GM19023 (cell line): ENCODE data around the gene STAG1.
A peak's percentile ranks its signal among the peaks of the same experiment; 100 is the strongest.
"Not testable (repeated sequence)": the region's sequence is repeated elsewhere in the genome, so short reads cannot be mapped to it uniquely, and the experiment has no call there.

ENCODE experiments used
- ATAC-seq: cut with Tn5 transposase; IDR thresholded peaks from one replicate; pipeline ENCODE4 v1.9.1; 2021; ENCODE audit warnings: mild to moderate bottlenecking, moderate library complexity; ENCODE audit not compliant: unreplicated experiment

The STAG1 gene

DNA sequence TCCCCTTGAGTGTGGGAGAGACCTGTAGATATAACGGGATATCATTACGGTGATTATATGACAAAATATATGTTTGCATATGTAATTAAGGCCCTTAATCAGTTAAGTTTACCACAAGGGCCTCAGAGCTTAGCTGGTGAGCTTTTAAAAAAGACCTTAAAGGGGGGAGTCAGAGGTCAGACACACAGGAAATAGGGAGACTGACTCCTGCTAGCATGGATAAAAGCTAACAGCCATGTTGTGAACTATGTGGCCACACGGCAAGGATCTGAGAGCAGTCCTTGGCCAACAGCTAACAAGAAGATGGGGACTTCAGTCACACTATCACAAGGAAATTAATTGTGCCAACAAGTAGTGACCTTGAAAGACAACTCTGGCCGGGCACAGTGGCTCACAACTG, 3.1 kb downstream of the STAG1 start:
- ATAC-seq = no peak

DNA sequence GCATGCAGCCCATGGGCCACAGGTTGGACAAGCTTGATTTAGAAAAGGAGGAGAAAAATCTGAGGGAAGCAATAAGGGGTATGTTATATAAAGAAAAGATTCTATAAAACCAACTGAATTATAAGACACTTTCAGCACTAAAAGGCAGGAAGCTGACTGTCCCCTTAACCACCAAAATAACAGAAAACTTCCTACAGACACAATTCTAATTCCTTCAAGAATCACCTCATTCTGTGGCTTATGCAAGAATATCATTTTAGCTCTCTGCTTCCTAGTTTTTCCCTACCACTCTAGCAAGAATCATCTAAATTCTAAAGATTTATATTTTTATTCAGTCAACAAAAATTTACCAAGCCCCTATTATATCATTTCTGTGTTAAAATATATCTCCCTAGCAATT, 6.3 kb downstream of the STAG1 start:
- ATAC-seq = no peak

DNA sequence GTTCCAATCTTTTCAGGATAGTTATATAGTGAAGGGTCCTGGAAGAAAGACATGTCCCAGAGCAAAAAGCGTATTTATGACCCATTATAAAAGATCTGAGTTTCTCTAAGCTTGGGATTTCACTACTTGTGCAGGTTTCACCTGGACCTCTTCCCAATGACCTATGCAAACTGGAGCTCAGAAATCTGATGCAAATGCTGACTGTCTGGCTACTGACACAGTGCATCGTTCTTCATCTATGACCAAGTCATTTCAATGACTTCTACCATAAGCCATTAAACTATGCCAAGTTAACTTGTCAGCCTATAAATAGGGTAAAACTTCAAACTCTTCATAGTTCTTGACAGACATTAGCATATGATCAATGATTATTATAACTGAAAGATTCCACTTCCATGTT, 11.1 kb downstream of the STAG1 start:
- ATAC-seq = no peak

DNA sequence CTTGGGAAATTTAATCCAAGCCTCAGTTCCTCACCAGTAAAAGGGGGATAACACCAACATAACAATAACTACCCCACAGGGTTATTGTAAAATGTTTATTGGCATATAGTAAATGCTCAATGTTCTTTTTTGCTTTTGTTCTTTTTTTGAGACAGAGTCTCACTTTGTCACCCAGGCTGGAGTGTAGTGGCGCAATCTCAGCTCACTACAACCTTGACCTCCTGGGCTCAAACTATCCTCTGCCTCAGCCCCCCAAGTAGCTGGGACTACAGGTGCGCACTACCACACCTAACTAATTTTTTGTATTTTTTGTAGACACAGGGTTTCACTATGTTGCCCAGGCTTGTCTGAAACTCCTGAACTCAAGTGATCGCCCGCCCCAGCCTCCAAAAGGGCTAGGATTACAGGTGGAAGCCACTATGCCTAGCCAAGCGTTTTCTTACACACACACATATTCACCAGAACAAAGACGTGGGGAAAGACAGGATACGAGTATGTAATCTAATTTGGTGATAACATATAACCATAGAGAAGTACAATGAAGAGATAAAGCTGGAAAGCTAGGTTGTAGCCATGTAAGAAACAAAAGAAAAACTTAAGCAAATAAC, 11.7 kb downstream of the STAG1 start:
- ATAC-seq = no peak

DNA sequence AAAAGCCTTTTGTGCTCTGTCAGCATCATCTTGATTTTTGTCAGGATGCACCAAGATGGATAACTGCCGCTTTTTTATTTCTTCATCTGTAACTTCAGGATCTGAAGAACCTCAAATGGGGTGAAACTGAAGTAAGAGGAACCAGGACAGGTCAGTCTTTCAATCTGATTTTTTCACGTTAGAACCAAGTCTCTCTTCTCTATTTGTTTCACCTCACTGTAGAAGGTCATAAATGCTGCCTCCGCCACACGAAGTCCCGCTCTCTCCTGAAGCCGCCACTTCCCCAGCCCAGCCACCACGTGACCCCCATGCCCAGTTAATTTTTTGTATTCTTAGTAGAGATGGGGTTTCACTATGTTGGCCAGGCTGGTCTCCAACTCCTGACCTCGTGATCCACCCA, 15.2 kb downstream of the STAG1 start:
- ATAC-seq = not testable (repeated sequence)

DNA sequence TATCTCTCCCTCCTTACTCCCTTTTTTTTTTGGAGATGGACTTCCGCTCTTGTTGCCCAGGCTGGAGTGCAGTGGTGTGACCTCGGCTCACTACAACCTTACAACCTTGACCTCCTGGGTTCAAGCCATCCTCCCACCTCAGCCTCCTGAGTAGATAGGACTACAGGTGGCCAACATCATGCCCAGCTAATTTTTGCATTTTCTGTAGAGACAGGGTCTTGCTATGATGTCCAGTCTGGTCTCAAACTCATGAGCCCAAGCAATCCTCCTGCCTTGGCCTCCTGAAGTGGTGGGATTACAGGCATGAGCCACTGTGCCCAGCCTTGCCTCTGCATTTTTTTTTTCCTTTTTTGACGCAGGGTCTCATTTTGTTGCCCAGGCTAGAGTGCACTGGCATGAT, 17.1 kb downstream of the STAG1 start:
- ATAC-seq = no peak

DNA sequence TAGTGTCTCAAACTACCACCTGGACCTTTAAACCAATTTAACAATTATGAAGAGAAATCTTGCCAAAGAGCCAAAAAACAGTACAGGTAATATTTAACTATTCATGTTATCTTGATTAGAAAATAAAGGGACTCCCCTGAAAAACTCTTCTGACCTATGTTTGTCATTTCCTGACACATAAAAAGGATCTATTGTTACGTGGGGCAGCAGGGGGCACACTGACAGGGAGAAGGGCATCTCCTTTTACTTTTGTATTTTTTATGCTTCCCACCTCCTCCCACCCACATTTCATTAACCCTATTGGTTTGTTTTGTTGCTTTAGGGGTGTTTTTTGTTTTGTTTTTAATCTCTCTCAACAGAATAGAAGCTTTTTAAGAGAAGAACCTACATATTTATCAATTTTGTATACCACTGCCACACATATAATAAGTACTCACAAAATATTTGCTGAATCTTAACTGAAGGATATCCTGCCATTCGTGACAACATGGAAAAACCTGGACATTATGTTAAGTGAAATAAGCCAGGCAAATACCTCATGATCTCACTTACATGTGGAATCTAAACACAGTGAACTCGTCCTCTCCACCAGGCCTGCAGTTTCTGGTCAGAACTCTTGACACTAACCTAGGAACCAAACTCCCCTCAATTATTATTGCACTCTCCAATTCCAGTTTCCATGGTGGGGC, 17.7 kb downstream of the STAG1 start:
- no peak for ATAC-seq

DNA sequence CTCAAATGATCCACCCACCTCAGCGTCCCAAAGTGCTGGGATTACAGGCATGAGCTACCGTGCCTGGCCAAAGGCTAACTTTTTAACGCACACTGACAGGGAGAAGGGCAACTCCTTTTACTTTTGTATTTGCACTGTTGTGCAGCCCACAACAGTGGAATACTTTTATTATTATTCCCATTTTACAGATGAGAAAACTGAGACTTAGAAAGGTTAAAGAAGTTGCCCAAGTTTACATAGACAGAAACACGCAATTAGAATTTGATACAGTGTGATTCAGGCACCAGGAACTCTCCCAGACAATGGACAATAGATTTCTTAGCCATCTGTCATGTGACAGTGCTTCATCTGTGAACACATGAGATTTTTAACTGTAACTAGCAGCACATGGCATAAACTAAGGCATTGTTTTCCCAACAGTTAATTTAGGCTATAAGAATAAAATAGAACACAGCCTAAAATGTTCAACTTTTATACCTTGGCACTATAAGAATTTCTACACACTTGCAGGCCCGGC, 18.8 kb downstream of the STAG1 start:
- no peak for ATAC-seq

DNA sequence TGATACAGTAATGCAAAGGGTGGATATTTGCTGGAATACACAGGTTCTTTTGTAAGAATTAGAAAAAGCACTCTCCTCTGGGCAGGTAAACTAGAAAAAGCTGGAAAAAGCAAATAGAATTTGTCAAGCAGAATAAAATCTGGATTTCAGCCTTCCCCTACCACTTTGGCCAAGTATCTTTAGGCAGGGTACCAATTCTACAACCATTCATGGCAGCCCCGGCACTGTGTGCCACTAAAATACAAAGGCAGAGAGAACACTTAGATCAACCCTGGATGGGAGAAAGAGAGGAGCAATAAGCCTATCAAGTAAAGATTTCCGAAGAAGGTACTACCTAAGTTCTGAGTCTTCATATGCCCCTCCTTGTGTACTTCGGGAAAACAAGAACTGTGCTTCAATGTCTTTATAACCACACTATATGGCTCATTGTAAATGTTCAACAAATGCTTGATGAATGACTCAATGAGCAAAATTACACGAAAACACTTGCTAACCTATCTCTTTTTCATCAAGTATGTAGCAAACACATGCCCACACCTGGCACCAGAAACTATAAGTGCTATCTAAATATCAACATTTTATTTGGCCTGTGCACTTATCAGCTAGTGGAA, 20.8 kb downstream of the STAG1 start:
- ATAC-seq = no peak

DNA sequence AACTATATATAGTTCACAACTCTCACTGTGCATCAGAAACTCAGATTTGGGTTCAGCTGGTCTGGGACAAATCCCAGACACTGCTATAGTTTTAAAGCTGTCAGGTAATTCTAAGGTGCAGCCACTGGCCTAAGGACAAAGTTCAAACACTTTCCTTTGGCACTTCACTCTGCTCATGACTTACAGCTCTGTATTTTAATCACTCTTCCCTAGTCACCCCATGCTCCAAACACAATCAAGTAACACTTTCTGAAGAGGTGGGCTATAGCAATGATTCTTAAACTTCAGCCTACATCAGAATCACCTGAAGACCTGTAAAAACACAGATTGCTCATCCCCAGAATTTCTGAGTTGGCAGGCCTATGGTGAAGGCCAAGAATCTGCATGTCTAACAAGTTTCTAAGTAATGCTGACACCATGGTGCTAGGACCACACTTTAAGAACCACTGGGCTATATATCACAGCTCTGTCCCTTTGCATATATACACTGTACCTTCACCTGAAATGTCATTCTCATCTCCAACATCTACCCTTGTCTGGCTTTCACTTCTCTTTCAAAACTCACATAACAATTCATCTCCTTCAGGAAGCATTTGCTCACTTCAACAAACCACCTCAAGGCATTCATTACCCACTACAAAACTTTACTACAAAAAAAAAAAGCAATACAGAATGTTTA, 21.4 kb downstream of the STAG1 start:
- ATAC-seq = peak; percentile 60

DNA sequence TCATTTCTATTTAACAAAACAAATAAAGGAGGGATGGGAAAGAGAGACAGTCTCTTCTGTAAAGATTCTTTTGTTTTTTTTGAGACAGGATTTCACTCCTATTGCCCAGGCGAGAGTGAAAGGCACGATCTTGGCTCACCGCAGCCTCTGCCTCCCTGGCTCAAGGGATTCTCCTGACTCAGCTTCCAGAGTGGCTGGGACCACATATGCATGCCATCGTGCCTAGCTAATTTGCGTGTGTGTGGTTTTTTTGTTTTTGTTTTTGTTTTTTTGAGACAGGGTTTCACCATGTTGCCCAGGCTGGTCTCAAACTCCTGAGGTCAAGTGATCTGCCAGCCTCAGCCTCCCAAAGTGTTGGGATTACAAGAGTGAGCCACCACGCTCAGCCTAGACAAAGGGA, 23.3 kb downstream of the STAG1 start:
- no peak for ATAC-seq

DNA sequence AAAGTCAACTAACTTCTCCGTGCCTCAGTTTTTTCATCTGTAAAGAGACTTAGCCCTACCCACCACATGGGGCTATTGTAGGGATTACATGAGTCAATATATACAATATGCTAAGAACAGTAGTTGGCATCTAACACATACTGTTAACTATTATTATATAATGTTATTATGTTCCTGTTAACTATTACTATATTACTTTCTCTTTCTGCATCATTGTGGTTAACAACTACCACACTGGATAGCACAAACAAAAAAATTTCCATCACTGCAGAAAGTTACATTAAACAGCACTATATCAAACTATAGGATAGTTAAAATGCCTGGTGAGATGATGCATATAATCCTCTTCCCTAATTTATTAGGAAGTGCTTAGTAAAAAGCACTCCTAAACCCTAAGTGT, 23.7 kb downstream of the STAG1 start:
- ATAC-seq = no peak

DNA sequence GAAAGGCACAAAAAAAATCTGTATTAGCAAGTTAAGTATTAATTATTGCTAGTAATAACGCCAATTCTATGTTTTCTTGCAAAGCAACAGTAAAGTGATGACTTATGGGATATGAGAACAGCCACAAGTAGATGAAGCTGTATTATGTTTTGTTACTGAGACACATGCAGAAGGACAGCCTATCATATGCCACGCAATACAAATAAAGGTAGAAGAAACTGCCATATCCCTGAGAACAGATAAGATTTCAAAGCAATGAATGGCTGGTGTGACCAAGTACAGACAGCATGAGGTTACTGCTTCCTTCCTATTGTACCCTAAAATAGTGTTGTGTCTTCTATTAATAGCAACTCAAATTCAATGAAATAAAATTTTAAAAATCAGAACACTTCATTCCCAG, 26.7 kb downstream of the STAG1 start:
- ATAC-seq = no peak

DNA sequence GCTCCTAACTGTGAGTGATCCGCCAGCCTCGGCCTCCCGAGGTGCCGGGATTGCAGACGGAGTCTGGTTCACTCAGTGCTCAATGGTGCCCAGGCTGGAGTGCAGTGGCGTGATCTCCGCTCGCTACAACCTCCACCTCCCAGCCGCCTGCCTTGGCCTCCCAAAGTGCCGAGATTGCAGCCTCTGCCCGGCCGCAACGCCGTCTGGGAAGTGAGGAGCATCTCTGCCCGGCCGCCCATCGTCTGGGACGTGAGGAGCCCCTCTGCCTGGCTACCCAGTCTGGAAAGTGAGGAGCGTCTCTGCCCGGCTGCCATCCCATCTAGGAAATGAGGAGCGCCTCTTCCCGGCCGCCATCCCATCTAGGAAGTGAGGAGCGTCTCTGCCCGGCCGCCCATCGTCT, 29.3 kb downstream of the STAG1 start:
- not testable (repeated sequence) for ATAC-seq

DNA sequence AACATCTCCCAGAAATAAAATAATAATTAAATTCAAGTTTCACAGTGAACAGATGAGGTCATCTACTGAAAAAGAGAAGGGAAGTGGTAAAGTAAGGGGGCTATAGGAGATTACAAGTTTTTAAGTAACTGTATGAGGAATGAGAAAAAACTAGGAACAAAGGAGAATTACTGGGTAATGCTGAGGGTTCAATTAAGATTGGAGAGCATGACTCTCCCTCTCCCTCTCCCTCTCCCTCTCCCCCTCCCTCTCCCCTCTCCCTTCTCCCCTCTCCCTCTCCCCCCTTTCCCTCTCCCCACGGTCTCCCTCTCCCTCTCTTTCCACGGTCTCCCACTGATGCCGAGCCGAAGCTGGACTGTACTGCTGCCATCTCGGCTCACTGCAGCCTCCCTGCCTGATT, 29.8 kb downstream of the STAG1 start:
- ATAC-seq = not testable (repeated sequence)

DNA sequence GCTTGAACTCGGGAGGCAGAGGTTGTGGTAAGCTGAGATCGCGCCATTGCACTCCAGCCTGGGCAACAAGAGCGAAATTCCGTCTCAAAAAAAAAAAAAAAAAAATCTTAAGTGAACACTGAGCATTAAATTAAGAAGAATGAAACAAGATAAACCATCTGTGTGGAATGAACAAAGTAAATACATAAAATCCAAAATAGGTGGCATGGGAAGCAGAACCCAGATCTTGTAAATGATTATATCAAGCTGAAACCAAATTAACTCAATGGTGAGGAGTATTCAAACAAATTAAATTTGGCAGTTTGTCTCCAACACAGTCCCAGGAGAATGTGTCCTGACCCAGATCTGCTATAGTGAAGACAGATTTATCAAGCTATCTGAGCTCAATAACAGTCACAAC, 32.1 kb downstream of the STAG1 start:
- ATAC-seq = no peak

DNA sequence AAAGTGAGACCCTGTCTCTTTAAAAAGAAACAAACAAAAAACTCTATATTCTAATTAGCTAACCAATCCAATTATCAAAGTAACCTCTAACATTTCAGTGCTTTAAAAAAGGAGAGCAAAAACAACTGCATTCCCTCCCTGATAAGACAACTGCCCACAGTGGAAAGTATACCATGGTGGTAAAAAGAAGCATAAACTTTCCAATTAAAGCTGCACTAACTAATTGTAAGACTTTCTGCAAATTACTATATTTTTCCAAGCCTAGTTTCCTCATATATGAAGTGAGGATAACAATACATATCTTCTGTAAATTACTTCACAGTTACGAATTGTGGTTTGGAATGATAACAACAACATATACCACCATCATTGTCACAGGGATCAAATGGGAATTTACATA, 35.5 kb downstream of the STAG1 start:
- ATAC-seq = no peak

DNA sequence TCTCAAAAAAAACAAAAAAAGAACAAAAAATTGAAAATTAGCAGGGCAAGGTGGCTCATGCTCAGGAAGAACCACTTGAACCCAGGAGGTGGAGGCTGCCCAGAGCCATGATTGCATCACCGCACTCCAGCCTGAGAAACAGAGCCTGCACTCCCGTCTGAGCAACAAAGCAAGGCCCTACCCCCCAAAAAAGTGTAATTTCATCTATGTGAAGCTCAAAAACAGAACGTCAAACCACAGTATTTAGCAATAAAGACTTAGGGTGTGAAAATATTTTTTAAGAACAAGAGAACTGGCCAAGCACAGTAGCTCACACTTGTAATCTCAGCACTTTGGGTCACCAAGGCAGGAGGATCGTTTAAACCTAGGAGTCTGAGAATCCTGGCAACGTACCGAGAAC, 38.2 kb downstream of the STAG1 start:
- no peak for ATAC-seq

DNA sequence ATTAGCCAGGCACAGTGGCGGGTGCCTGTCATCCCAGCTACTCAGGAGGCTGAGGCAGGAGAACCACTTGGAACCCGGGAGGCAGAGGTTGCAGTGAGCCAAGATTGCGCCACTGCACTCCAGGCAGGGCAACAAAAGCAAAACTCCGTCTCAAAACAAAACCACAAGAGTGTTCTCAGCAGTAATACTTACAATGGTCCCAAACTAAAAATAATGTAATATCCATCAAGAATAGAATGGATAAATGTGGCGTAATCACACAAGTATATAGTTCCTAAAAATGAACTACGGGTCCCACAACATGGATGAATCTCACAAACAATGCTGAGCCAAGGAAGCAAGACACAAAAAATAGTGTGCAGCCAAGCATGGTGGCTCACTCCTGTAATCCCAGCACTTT, 39.2 kb downstream of the STAG1 start:
- ATAC-seq = no peak

DNA sequence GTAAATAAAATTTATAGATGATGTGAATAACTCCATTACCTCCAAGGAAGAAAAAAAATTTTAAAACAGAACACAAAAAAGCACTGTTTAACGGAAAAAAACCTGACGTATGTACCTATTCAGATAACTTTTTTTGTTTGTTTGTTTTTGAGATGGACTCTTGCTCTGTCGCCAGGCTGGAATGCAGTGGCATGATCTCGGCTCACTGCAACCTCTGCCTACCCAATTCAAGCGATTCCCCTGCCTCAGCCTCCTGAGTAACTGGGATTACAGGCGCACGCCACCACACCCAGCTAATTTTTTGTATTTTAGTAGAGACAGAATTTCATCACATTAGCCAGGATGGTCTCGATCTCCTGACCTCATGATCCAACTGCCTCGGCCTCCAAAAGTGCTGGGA, 40.3 kb downstream of the STAG1 start:
- ATAC-seq = not testable (repeated sequence)

DNA sequence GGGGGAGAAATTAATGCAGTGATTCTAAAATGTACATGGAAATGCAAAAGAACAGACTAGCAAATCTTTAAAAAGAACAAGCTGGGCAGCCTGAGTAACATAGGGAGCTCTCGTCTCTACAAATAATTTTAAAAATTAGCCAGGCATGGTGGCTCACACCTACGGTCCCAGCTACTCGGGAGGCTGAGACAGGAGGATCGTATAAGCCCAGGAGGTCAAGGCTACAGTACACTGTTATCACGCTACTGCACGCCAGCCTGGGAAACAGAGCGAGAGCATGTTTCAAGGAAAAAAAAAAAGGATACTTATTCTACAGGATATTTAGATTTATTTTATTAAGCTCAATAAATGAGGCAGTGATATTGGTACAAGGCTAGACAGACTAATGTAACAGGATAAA, 40.9 kb downstream of the STAG1 start:
- ATAC-seq = no peak

DNA sequence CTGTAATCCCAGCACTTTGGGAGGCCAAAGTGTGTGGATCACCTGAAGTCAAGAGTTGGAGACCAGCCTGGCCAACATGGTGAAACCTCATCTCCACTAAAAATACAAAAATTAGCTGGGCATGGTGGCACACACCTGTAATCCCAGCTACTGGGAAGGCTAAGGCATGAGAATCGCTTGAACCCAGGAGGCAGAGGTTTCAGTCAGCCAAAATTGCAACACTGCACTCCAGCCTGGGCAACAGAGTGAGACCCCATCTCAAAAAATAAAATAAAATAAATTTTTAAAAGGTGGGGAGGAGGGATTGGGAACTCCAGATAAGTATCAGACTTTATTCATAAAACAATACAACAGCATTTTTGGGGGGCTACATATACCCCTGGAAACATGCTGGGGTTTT, 42.4 kb downstream of the STAG1 start:
- not testable (repeated sequence) for ATAC-seq
